AG04450 (cell line): ENCODE measurements around the gene MYH11. TPM values are rescaled to one million over a fixed set of nuclear protein-coding genes. Genes with fewer than 3 reads are reported as not detected.

ENCODE experiments used
- CTCF ChIA-PET: fragments of 300-600, 350-600 bp; formaldehyde crosslinking; extraction: SDS; loops from one replicate; lab custom pipeline; 2022; ENCODE audit warnings: antibody characterized with exemption, inconsistent platforms; lab: Charles Lee
- POLR2A ChIA-PET: fragments of 350-600 bp; formaldehyde crosslinking; extraction: SDS; loops from one replicate; lab custom pipeline; 2021; ENCODE audit warnings: antibody characterized with exemption, inconsistent platforms; lab: Yijun Ruan, JAX
- DNase-seq: peaks from one replicate; pipeline ENCODE4 v3.0.0-alpha.2; 2011; ENCODE audit warnings: low read depth, low spot score
- H3K27ac ChIP-seq: one replicate; pipeline ENCODE4 v1.5.1; 2012; ENCODE audit warnings: low read depth, low read length, control low read depth
- H3K27me3 ChIP-seq: one replicate; pipeline ENCODE4 v1.6.0; 2012; ENCODE audit warnings: low read length; ENCODE audit not compliant: control insufficient read depth, insufficient read depth
- H3K4me3 ChIP-seq: 2 replicates; pipeline ENCODE4 v1.5.1; 2011; ENCODE audit warnings: mild to moderate bottlenecking, low read depth, low read length, control low read depth
- H3K9me3 ChIP-seq: 2 replicates; pipeline ENCODE4 v1.5.1; 2012; ENCODE audit warnings: low read length; ENCODE audit not compliant: control insufficient read depth, insufficient read depth
- polyA plus RNA-seq: library from polyadenylated mRNA; depleted of rRNA; stranded (reverse); fragments of >200 nt; gene quantifications from 2 replicates; pipeline ENCODE4 v1.2.3, GENCODE V29; 2011
- TF ChIP-seq, protein P1 (sequence below): IDR thresholded peaks from 2 replicates; pipeline ENCODE4 v1.5.1; 2011; ENCODE audit warnings: low read depth, low read length, control low read depth, inconsistent platforms

The MYH11 gene
- polyA plus RNA-seq, 1 experiment: 0.20 TPM

DNA sequence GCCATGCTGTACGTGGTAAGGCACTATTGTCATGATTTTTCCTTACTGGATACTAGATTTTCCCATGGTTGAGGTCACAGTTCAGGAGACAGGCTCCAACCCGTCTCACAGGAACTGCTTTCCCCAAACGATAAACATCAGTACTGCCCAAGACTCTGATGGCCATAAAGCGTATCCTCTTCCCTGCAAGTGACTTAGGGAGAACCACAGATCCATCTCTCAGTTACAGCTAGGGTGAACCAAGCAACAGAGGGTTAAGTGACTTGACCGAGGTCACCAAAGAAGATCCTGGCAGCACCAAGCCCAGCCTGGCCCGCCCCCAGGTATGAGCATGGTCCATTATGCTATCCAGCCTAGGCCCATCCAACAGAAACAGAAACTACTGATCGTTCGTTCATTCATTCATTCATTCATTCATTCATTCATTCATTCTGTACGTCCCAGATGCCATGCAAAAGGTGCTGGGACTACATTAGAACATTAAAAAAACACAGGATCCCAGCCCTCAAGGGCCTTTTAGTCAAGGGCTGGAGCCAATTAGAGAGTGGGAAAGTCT, 31.0 kb downstream of the MYH11 start:
- TF ChIP-seq, protein P1, sequence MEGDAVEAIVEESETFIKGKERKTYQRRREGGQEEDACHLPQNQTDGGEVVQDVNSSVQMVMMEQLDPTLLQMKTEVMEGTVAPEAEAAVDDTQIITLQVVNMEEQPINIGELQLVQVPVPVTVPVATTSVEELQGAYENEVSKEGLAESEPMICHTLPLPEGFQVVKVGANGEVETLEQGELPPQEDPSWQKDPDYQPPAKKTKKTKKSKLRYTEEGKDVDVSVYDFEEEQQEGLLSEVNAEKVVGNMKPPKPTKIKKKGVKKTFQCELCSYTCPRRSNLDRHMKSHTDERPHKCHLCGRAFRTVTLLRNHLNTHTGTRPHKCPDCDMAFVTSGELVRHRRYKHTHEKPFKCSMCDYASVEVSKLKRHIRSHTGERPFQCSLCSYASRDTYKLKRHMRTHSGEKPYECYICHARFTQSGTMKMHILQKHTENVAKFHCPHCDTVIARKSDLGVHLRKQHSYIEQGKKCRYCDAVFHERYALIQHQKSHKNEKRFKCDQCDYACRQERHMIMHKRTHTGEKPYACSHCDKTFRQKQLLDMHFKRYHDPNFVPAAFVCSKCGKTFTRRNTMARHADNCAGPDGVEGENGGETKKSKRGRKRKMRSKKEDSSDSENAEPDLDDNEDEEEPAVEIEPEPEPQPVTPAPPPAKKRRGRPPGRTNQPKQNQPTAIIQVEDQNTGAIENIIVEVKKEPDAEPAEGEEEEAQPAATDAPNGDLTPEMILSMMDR: no peak
- ChIA-PET POLR2A (no interaction called here), CTCF (interaction anchor here (0.5 kb wide), 1 partner anchor 249 kb away, joined by 6 read pairs; no protein-coding TSS in a partner anchor)
- no peak for DNase-seq
- Histone ChIP-seq H3K27ac (no peak overlapping the region), H3K9me3 (no peaks in the 10 kb centered on the region), H3K27me3 (peaks cover 12% of the 10 kb centered on the region), H3K4me3 (no peak overlapping the region)

DNA sequence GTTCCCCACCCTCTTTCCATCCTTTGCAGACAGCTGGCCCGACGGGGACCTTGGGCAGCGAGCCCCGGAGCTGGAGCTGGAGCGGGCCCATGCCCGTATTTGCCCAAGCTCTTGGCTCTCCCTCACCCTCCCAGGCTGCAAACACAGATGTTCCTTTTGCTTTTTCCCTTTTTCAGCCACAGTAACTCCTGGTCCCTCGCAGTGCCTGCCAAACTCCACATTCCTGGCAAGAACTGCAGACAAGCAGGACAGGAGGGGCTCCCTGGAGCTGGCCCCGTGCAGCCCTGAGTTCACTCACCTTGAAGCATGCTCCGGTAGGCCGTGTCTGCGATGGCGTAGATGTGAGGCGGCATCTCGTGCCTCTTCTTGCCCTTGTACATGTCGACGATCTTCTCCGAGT, 33.9 kb downstream of the MYH11 start:
- Histone ChIP-seq H3K9me3 (no peaks in the 10 kb centered on the region), H3K4me3 (no peak overlapping the region), H3K27ac (no peak overlapping the region), H3K27me3 (peaks cover 23% of the 10 kb centered on the region)
- CTCF ChIA-PET: interaction anchor here (0.6 to 3.1 kb wide), 9 partner anchors 9 to 144 kb away, joined by 3 to 24 read pairs (median 5); no protein-coding TSS in a partner anchor
- TF ChIP-seq, protein P1: no peak
- POLR2A ChIA-PET: no interaction called here
- DNase-seq: no peak

DNA sequence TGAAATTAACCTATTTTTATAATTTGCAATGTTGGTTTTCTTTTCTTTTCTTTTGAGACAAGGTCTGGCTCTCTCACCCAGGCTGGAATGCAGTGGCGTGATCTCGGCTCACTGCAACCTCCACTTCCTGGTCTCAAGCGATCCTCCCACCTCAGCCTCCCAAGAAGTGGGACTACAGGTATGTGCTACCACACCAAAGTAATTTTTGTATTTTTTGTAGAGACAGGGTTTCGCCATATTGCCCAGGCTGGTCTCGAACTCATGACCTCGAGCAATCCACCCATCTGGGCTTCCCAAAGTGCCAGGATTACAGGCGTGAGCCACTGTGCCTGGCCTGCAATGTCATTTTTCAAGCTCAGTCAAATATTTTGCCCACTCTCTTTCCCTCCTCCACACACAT, 36.0 kb downstream of the MYH11 start:
- TF ChIP-seq, protein P1: no peak

DNA sequence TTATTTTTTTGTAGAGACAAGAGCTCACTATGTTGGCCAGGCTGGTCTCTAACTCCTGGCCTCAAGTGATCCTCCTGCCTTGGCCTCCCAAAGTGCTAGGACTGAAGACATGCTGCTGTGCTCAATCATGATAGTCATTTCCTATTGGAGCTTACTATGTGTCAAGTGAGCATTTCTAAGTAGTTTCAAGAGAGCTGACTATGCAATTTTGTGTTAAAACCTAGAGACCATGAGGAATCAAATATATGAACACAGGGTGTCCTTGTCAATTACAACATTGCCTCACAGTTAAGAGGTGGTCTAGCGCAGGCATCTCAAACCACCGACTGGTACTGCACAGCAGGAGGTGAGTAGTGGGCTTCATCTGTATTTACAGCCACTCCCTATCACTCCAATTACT, 37.8 kb downstream of the MYH11 start:
- ChIA-PET POLR2A (no interaction called here), CTCF (interaction anchor here (0.6 to 1.2 kb wide), 2 partner anchors 10 to 38 kb away, joined by 3 read pairs; no protein-coding TSS in a partner anchor)
- Histone ChIP-seq H3K9me3 (no peaks in the 10 kb centered on the region), H3K27me3 (peaks cover 29% of the 10 kb centered on the region), H3K4me3 (no peak overlapping the region), H3K27ac (no peak overlapping the region)
- no peak for DNase-seq
- TF ChIP-seq, protein P1: no peak

More for the DNA sequence above, 36.0 kb downstream of the MYH11 start:
- Histone ChIP-seq H3K27ac (no peak overlapping the region), H3K9me3 (no peaks in the 10 kb centered on the region), H3K27me3 (peaks cover 27% of the 10 kb centered on the region), H3K4me3 (no peak overlapping the region)
- no peak for DNase-seq
- ChIA-PET CTCF (interaction anchor here (0.9 to 3.1 kb wide), 9 partner anchors 8 to 271 kb away, joined by 3 to 24 read pairs (median 5); no protein-coding TSS in a partner anchor), POLR2A (no interaction called here)

DNA sequence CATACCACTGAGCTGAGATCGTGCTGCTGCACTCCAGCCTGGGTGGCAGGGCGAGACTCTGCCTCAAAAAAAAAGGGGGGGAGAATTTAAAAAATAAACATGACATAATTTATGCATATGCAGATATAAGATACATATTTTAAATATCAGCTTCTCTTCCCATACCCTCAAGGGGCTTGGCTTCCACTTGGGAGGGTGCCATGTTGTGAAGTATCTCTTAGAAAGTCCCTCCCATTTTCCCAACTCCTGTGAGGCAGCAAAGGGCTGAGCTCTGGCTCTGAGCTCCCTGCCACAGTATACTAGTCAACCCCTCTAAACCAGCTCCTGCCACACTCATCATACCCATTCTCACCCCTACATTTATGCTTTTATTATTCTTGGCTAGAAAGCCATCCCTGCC, 39.4 kb downstream of the MYH11 start:
- H3K9me3 ChIP-seq: no peaks in the 10 kb centered on the region
- no peak overlapping the region for H3K4me3 ChIP-seq
- POLR2A ChIA-PET: no interaction called here
- peaks cover 21% of the 10 kb centered on the region for H3K27me3 ChIP-seq
- TF ChIP-seq, protein P1: no peak
- CTCF ChIA-PET: no interaction called here
- DNase-seq: no peak
- H3K27ac ChIP-seq: no peak overlapping the region
